Dendritic cell treated with granulocyte-macrophage colony-stimulating factor and Interleukin-4, amounts not matched to agents 40 ng/mL and 50 ng/mL, for 4 days (primary cell): ENCODE results near the gene SRPRB.

ENCODE experiments used
- H3K27ac Mint-ChIP-seq: one replicate; pipeline ENCODE4 v1.8.0; 2022; ENCODE audit warnings: mild to moderate bottlenecking, mixed read lengths
- H3K27me3 Mint-ChIP-seq: one replicate; pipeline ENCODE4 v1.8.0; 2022; ENCODE audit warnings: mild to moderate bottlenecking, mixed read lengths
- H3K36me3 Mint-ChIP-seq: one replicate; pipeline ENCODE4 v1.8.0; 2022; ENCODE audit warnings: low read depth, mixed read lengths
- H3K4me1 Mint-ChIP-seq: one replicate; pipeline ENCODE4 v1.8.0; 2022; ENCODE audit warnings: low read depth, mixed read lengths
- H3K4me3 Mint-ChIP-seq: one replicate; pipeline ENCODE4 v1.8.0; 2022; ENCODE audit warnings: mild to moderate bottlenecking, moderate library complexity, mixed read lengths
- H3K9me3 Mint-ChIP-seq: one replicate; pipeline ENCODE4 v1.8.0; 2022; ENCODE audit warnings: mixed read lengths
- intact Hi-C: fragments of 100-400 bp; cut with micrococcal nuclease; formaldehyde crosslinking; loops from one replicate; pipeline ENCODE4 v1.15.0; 2022

Gene SRPRB

DNA sequence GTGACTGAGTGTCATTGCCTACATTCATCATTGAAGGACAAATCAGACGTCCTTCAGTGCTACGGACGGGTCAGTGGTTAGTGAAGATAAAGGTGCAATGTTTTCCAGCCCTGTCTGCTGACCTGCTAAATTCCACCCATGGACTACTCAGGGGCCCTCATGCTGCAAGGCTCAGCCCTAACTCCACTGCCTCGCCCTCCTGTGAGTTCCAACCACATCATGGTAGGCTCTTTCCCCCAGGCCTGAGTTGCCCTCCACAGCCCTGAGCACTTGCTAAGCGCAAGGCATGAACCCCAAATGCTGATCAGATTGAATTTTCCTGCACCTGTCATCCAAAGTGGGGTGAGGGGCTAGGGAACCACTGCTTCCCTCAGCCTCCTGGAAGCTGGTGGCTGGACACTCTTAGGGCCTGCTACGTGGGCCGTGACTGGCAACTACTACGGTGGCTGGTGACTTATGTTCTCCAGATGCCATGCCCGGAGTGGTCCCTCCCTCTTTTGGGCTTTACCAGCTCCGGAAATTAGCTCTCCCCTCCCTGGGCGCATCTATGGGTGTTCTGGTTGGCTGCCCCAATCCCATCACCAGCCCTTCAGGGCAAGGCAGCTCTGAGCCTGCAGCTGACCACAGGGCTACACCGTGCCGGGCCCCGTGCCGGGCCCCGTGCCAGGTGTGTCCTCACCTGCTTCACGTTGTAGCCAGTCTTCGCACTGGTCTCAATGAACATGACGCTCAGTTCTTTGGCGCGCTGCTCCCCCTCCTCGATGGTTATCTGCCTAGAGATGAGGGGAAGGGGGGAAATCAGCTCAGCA, 32.1 kb downstream of the SRPRB start:
- intact Hi-C loops = no loop called here
- Mint-ChIP-seq H3K4me3 (no peak overlapping the region), H3K27me3 (no peaks in the 10 kb centered on the region), H3K36me3 (no peaks in the 10 kb centered on the region), H3K9me3 (no peaks in the 10 kb centered on the region), H3K27ac (no peak overlapping the region), H3K4me1 (no peaks in the 10 kb centered on the region)

- Mint-ChIP-seq H3K9me3 (no peaks in the 10 kb centered on the region), H3K27ac (no peak overlapping the region), H3K4me3 (no peak overlapping the region), H3K27me3 (no peaks in the 10 kb centered on the region), H3K4me1 (no peaks in the 10 kb centered on the region), H3K36me3 (no peaks in the 10 kb centered on the region)
- intact Hi-C loops = no loop called here
Observed at GRCh38 chr3:133838296-133838789, 32.7 kb downstream of the SRPRB start.

DNA sequence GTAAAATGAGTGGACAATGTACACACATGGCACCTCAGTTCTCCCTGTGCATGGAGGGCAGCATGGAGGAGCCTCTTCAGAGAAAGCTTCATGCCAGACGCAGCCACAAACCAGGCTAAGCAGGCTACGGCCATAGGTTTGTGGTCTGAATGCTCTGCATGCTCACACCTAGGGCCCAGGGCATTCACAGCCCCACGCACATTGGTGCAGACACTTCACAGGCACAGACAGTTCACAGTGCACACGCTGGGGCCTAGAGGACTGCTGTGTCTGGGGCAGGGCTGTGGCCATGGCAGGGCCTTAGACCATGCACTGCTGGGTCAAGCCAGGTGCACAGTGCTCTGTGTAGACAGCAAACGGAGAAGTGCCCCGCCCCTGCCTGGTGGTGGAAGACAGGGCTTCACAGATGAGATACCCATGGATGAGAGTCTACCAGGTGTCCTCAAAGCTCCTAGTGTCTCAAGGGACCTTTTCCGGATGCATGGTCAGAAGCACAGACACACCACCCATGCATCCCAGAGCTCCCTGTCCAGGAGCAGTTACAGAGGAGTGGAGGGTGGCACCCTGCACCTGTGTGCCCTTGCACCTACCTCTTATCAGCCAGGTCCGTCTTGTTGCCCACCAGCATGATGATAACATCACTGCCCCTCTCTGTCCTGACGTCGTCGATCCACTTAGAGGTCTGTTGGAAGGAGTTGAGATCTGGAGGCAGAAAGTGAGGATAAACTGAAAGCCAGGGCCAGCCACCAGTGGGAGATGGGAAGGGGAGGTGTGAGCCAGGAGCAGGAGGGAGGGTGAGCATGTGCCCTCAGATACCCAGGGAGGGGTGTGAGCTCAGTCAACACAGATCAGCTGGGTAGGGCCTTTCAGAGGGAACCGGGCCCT, 33.5 kb downstream of the SRPRB start:
- no peaks in the 10 kb centered on the region for H3K36me3 Mint-ChIP-seq
- H3K27ac Mint-ChIP-seq = no peak overlapping the region
- H3K9me3 Mint-ChIP-seq = no peaks in the 10 kb centered on the region
- intact Hi-C loops = no loop called here
- no peak overlapping the region for H3K4me3 Mint-ChIP-seq
- no peaks in the 10 kb centered on the region for H3K4me1 Mint-ChIP-seq
- H3K27me3 Mint-ChIP-seq = no peaks in the 10 kb centered on the region

- Mint-ChIP-seq H3K4me1 (no peaks in the 10 kb centered on the region), H3K9me3 (no peaks in the 10 kb centered on the region), H3K36me3 (no peaks in the 10 kb centered on the region), H3K27ac (no peak overlapping the region), H3K27me3 (peaks cover 1% of the 10 kb centered on the region), H3K4me3 (no peak overlapping the region)
- intact Hi-C loops = no loop called here
Observed at GRCh38 chr3:133840055-133840737, 34.6 kb downstream of the SRPRB start.

- no peak overlapping the region for H3K27ac Mint-ChIP-seq
- H3K9me3 Mint-ChIP-seq = no peaks in the 10 kb centered on the region
- H3K4me3 Mint-ChIP-seq = no peak overlapping the region
- peaks cover 1% of the 10 kb centered on the region for H3K27me3 Mint-ChIP-seq
- H3K4me1 Mint-ChIP-seq = no peaks in the 10 kb centered on the region
- intact Hi-C loops = no loop called here
- no peaks in the 10 kb centered on the region for H3K36me3 Mint-ChIP-seq
Observed at GRCh38 chr3:133840767-133841166, 35.2 kb downstream of the SRPRB start.

DNA sequence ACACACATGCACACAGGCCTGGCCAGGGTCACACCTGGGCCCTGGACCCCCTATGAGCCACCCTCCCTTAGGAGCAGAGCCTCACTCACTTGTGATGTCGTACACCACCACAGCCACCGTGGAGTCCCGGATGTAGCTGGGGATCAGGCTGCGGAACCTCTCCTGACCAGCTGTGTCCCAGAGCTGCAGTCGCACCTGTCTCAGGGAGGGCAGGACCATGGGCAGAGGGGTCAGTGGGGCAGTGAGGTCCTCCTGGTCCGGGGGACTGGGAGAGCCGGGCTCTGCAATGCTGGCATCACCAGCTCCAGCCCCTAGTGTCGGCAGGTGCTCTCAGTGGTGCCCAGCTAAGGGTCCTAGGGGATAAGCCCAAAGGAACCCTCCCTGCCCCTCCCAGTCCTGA, 35.6 kb downstream of the SRPRB start:
- Mint-ChIP-seq H3K36me3 (no peaks in the 10 kb centered on the region), H3K4me3 (no peak overlapping the region), H3K9me3 (no peaks in the 10 kb centered on the region), H3K27ac (no peak overlapping the region), H3K27me3 (peaks cover 1% of the 10 kb centered on the region), H3K4me1 (no peaks in the 10 kb centered on the region)
- intact Hi-C loops = no loop called here

- no peaks in the 10 kb centered on the region for H3K9me3 Mint-ChIP-seq
- peaks cover 3% of the 10 kb centered on the region for H3K27me3 Mint-ChIP-seq
- no peaks in the 10 kb centered on the region for H3K36me3 Mint-ChIP-seq
- no peak overlapping the region for H3K27ac Mint-ChIP-seq
- H3K4me3 Mint-ChIP-seq = no peak overlapping the region
- intact Hi-C loops = no loop called here
- no peaks in the 10 kb centered on the region for H3K4me1 Mint-ChIP-seq
Observed at GRCh38 chr3:133842158-133842557, 36.5 kb downstream of the SRPRB start.

DNA sequence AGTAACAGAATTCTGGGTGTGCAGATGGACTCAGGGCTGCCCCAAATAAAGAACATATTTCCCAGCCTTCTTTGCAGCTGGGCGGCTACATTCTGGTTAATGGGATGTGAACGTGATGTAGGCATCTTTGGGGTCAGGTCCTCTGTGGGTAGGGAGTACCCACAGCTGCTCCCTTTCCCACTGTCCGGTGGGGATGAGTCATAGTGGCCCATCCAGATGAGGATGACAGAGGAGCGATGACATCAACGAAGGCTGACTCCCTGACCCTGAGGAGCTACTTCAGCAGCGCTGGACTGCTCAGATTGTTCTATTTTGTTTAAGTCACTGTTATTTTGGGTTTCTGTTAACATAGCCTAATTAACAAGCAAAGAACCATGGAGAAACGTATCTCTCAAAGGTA, 38.0 kb downstream of the SRPRB start:
- H3K36me3 Mint-ChIP-seq = no peaks in the 10 kb centered on the region
- peaks cover 6% of the 10 kb centered on the region for H3K27me3 Mint-ChIP-seq
- no peak overlapping the region for H3K4me3 Mint-ChIP-seq
- H3K27ac Mint-ChIP-seq = no peak overlapping the region
- intact Hi-C loops = no loop called here
- H3K4me1 Mint-ChIP-seq = no peaks in the 10 kb centered on the region
- H3K9me3 Mint-ChIP-seq = no peaks in the 10 kb centered on the region

- no peaks in the 10 kb centered on the region for H3K36me3 Mint-ChIP-seq
- H3K27me3 Mint-ChIP-seq = peaks cover 6% of the 10 kb centered on the region
- no peaks in the 10 kb centered on the region for H3K4me1 Mint-ChIP-seq
- H3K9me3 Mint-ChIP-seq = no peaks in the 10 kb centered on the region
- intact Hi-C loops = no loop called here
- H3K27ac Mint-ChIP-seq = no peak overlapping the region
- H3K4me3 Mint-ChIP-seq = no peak overlapping the region
Observed at GRCh38 chr3:133845127-133845526, 39.5 kb downstream of the SRPRB start.

GRCh38 chr3:133849346-133849745, 43.7 kb downstream of the SRPRB start:
- Mint-ChIP-seq H3K9me3 (no peaks in the 10 kb centered on the region), H3K4me1 (no peaks in the 10 kb centered on the region), H3K27ac (no peak overlapping the region), H3K27me3 (peaks cover 6% of the 10 kb centered on the region), H3K36me3 (no peaks in the 10 kb centered on the region), H3K4me3 (no peak overlapping the region)
- intact Hi-C loops = no loop called here

GRCh38 chr3:133850034-133850433, 44.4 kb downstream of the SRPRB start:
- no peaks in the 10 kb centered on the region for H3K36me3 Mint-ChIP-seq
- H3K27ac Mint-ChIP-seq = no peak overlapping the region
- H3K4me3 Mint-ChIP-seq = no peak overlapping the region
- intact Hi-C loops = no loop called here
- no peaks in the 10 kb centered on the region for H3K9me3 Mint-ChIP-seq
- H3K27me3 Mint-ChIP-seq = peaks cover 4% of the 10 kb centered on the region
- no peaks in the 10 kb centered on the region for H3K4me1 Mint-ChIP-seq

- Mint-ChIP-seq H3K9me3 (no peaks in the 10 kb centered on the region), H3K27ac (no peak overlapping the region), H3K36me3 (no peaks in the 10 kb centered on the region), H3K4me1 (no peaks in the 10 kb centered on the region), H3K4me3 (no peak overlapping the region), H3K27me3 (peaks cover 3% of the 10 kb centered on the region)
- intact Hi-C loops = no loop called here
Observed at GRCh38 chr3:133851266-133851906, 45.8 kb downstream of the SRPRB start.

DNA sequence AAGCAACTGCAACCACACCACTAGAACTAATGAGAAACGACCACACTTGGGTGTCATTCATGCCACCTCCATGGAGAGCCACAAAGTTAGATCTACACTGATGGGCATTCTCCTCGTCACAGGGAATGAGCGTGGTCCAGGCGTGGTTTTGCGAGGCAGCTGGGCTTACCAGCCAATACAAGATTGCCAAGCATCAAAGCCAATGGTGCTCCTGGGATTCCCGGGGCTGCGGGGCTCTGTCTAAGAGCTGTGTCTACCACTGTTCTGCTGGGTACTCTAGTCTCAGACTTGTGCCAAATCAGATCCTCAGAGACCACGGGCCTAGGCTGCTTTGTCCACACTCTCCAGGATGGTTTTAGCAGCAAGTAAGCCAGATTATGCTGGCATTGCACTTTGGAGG, 46.3 kb downstream of the SRPRB start:
- Mint-ChIP-seq H3K36me3 (no peaks in the 10 kb centered on the region), H3K4me3 (no peak overlapping the region), H3K27ac (no peak overlapping the region), H3K27me3 (peaks cover 2% of the 10 kb centered on the region), H3K9me3 (no peaks in the 10 kb centered on the region), H3K4me1 (no peaks in the 10 kb centered on the region)
- intact Hi-C loops = no loop called here
